Stimulated activated CD4-positive, alpha-beta T cell treated with anti-CD3 and anti-CD28 coated beads, TNF-alpha, amount 100 ng/mL, for 48 hours (primary cell): Measurements from ENCODE around the gene BEGAIN.

Source experiments
- DNase-seq, 3 donors: peaks; one replicate each; pipeline ENCODE4 v3.0.0-alpha.2; 2020; ENCODE audit warnings: low read depth in 3 of 3

The BEGAIN gene, protein sequence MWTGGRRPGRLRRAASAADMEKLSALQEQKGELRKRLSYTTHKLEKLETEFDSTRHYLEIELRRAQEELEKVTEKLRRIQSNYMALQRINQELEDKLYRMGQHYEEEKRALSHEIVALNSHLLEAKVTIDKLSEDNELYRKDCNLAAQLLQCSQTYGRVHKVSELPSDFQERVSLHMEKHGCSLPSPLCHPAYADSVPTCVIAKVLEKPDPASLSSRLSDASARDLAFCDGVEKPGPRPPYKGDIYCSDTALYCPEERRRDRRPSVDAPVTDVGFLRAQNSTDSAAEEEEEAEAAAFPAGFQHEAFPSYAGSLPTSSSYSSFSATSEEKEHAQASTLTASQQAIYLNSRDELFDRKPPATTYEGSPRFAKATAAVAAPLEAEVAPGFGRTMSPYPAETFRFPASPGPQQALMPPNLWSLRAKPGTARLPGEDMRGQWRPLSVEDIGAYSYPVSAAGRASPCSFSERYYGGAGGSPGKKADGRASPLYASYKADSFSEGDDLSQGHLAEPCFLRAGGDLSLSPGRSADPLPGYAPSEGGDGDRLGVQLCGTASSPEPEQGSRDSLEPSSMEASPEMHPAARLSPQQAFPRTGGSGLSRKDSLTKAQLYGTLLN

DNA sequence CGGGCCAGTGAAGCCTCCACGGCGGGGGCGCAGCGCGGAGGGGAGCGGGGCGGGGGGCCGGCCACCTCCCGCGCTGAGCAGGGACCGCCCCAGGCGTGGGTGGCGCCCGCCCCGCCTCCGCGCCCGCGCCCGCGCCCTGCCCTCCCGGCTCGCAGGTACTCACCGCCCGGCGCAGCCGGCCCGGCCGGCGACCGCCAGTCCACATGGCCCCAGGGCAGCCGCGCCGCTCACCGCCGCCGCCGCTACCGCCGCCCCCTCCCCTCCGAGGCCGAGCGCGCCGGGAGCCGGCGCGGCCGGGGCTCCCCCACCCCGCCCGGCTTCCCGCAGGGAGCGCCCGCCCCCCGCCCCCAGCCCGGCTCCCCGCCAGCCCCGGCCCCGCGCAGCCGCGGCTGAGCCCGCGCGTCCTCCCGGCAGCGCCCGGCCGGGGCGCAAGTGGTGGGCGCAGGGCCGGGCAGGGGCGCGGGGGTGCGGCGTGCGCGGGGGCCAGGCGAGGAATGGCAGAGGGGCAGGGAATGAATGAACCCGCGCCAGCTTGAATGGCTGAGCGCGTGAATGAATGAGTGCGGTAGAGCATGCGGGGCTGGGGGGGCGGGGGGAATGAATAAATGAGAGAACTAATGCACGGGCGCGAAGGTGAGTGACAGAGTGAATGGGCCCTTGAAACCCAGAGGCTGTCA lies at the start of gene BEGAIN:
BEGAIN (minus strand) TSS at position 332 of the 677 bp plus-strand sequence; CDS start at position 205, 127 bp downstream.
- no peak for DNase-seq

GRCh38 chr14:100636559-100636958 lies 49.3 kb upstream of the BEGAIN start:
- DNase-seq: no peak

GRCh38 chr14:100634026-100634425 lies 46.8 kb upstream of the BEGAIN start:
- no peak for DNase-seq

GRCh38 chr14:100633406-100633805 lies 46.2 kb upstream of the BEGAIN start:
- DNase-seq: no peak

- DNase-seq: no peak
These were observed 42.5 kb upstream of the BEGAIN start for GRCh38 chr14:100629696-100630095.

DNA sequence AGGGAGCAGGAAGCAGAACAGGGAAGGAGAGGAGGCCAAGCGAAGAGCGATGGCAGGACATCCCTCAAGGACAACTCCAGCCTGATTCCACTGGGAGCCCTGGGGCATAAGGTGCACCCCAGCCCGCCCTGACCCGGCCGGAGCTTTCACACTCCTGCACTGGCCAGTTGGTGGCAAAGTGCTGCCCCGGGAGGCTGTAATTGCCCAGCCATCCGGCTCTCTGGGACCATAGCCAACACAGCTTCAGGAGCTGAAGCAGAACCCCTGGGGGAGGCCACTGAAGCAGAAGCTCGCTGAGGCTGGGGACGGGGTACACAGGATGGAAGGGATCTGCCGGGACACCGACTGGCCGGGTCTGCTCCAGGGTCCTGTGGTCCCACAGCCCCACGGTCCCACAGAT lies 41.9 kb upstream of the BEGAIN start:
- DNase-seq: no peak

GRCh38 chr14:100628225-100628624 lies 41.0 kb upstream of the BEGAIN start:
- DNase-seq: no peak

DNA sequence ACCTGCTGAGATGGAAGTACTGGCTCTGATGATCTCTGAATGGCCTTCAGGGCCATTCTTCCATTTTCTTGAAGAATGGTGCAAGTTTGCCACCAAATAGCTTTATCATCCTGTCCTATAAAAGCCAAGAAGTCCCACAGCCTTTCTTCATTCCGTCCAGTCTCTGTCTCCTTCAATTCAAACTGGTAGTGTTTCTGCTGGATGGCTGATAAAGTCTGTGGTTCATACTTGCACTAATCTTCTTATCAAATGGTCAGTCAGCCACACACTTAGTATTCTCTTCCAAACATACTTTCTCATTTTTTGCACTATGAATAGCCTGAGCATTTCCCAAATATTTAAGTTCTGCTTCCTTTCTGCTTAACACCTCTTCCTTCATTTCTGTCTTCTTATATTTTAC lies 39.4 kb upstream of the BEGAIN start:
- no peak for DNase-seq

GRCh38 chr14:100623961-100624360 lies 36.7 kb upstream of the BEGAIN start:
- DNase-seq: no peak

- no peak for DNase-seq
These were observed 36.3 kb upstream of the BEGAIN start for GRCh38 chr14:100623557-100623956.

DNA sequence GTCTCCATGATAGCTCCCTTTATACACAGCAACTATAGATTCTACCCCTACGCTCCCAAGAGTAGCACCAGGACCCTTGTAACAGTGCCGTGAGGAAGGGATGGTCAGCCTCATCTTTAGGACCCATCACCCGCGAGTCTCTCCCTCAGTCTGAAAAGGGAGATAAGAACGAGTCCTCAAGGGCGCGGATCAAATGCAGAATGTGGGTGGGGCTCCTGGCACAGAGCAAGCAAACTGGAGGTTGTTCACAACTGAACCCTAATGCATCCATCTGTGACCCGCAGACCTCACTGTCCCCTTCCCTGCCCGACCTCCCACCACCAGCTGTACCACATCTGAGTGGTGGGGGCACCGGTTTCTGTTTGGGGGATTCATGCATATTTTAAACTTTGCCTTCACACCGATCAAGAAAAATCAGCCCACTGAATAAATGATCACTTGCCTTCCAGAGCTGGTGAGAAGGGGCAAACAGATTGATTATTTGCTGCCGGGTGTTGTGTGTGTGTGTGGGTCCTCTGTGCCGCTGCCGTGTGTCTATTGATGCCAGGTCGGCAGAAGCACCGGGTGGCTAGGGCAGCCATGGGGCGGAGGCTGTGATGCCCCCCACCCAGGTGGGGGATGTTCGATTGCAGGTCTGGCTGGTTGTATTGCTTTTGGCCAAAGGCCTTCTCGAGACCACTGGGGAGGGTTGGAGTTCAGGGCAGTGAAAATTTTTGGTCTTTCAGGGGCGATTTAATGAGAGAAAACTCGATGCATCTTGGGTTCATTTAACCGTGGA lies 35.7 kb upstream of the BEGAIN start:
- no peak for DNase-seq

DNA sequence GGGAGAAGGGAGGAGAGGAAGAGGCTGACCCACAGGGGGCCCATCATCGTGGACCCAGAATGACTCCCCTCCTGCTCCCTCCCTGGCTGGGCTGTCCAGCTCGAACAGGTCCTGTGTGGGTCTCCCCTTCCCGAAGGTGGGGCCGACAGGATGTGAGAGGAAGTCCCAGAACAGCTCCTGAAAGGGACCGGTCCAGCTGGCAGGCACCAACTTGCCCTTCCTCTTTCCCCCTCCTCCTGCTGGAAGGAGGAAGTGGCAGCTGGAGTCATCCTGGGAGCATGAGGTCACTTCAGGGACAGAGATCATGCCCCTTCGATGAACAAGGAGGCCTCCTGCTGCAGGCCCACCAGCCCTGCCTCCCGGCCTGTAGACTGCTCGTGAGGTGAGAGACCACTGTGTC lies 35.0 kb upstream of the BEGAIN start:
- DNase-seq: no peak

- no peak for DNase-seq
These were observed 34.6 kb upstream of the BEGAIN start for GRCh38 chr14:100621806-100622205.

GRCh38 chr14:100620255-100621100 lies 33.3 kb upstream of the BEGAIN start:
- DNase-seq: no peak

- DNase-seq: no peak
These were observed 32.4 kb upstream of the BEGAIN start for GRCh38 chr14:100619396-100620254.

DNA sequence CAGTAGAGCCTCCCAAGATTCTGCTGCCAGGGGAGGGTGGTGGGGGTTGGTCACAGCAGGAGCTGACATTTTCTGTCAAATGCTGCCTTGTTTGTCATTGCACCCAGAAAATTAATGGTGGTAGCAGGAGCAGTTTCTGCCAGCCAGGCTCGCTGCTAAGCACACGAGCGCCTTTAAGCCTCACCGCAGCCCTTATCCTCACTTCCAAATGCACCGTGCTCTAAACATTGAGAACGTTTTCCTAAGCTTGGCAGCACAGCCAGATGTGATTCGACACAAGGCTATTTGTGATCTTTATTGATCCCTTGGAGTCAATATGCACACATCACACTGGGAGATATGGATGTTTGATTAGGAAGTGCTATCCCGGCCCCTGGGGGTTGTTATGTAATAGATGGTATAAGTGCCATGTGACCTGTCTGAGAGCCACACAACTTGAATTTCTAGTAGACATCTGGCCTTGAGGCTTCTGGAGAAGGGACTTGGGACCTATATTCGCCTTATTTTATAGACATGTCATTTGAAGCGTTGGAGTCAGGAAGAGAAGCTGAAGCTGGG lies 31.6 kb upstream of the BEGAIN start:
- DNase-seq: no peak

GRCh38 chr14:100618318-100618693 lies 31.1 kb upstream of the BEGAIN start:
- DNase-seq: no peak

DNA sequence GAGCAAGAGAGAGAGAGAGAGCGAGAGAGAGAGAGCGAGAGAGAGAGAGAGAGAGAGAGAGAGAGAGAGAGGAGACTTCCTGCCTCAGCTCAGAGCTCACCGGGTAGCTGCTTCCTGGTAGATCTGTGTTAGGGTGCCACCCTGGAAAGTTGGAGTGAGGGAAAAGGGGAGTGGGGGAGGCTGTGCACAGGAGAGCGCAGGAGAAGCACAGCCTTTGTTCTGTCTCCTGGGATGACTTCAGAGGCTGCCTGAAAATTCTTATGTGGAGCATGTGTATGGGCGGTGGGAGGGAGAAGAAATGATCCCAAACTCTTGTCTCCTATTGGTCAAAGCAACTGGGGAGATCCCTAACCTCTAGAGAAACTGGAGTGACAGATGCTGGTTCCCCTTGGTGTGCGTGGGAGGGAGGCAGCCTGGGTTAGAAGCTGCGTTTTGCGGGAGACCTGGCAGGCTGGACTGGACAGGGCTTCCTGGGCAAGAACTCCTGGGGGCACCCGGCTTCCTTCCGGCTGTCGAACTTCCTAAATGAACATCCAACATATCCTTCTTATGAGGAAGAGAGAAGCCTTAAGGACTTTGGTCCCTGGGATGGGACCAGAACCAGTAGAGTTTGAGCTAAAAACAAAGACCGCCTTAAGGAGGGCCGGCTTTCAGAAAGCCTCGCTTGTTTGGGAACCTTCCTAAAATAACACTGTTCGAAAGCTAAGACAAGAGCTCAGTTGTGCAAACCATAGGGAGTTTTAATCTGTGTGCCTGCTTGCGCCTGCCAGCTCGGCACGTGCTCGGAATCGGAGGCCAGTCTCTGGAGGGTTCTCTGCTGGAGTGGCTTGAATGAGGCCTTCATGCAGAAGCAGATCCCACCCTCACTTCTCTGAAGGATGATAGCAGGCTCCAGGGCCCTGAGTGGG lies 30.4 kb upstream of the BEGAIN start:
- DNase-seq: no peak
